GM12878 (cell line): Measurements from ENCODE around the gene SLC13A3. TPM values are rescaled to one million over a fixed set of nuclear protein-coding genes. Genes with fewer than 3 reads are reported as not detected.

Experiments
- ATAC-seq: fragments of 200-7000 bp; cut with Tn5 transposase; 3 replicates; pipeline ENCODE4 v1.9.1; 2020; ENCODE audit warnings: mild to moderate bottlenecking, moderate library complexity
- BruUV-seq: library from RNA; stranded (reverse); fragments of 400-500 nt; replicated peaks from 2 replicates; lab custom pipeline; 2021; lab: Mats Ljungman, UMichigan
- CTCF ChIA-PET: fragments of 300-600 bp; sonication (Branson Sonifier 250); formaldehyde crosslinking; extraction: SDS; loops from one replicate; lab custom pipeline; 2021; ENCODE audit warnings: inconsistent platforms; lab: Yijun Ruan, JAX
- POLR2A ChIA-PET: fragments of 350-600 bp; formaldehyde crosslinking; extraction: SDS; loops from one replicate; lab custom pipeline; 2021; ENCODE audit warnings: inconsistent platforms; lab: Charles Lee
- RAD21 ChIA-PET: fragments of 300-600 bp; sonication (Branson Sonifier 250); formaldehyde crosslinking; loops from one replicate; lab custom pipeline; 2023; ENCODE audit warnings: antibody characterized with exemption; ENCODE audit not compliant: unreplicated experiment; lab: Charles Lee
- SMC1A ChIA-PET: fragments of 300-600 bp; sonication (Branson Sonifier 250); formaldehyde crosslinking; loops from one replicate; lab custom pipeline; 2023; ENCODE audit not compliant: unreplicated experiment, uncharacterized antibody; lab: Charles Lee
- DNase-seq: peaks from one replicate; pipeline ENCODE4 v3.0.0-alpha.2; 2011; ENCODE audit warnings: low read depth, low spot score
- FAIRE-seq: peaks from 3 replicates; lab custom pipeline; 2011; peaks lifted over from hg19 to GRCh38; lab: Jason Lieb, UNC
- H2AFZ ChIP-seq: 2 replicates; pipeline ENCODE4 v1.6.0; 2011; ENCODE audit warnings: low read depth, low read length, control low read depth; ENCODE audit not compliant: control insufficient read depth
- H3K27ac ChIP-seq: 2 replicates; pipeline ENCODE4 v1.5.1; 2011; ENCODE audit warnings: control low read depth; ENCODE audit not compliant: control insufficient read depth, insufficient read depth
- H3K27me3 ChIP-seq, 2 experiments: replicated peaks in 1 of 2; 2 replicates each; pipeline versions ENCODE4 v1.6.0 to v1.6.1; 2011; ENCODE audit warnings: low read length in 1 of 2; ENCODE audit not compliant: control insufficient read depth in 2 of 2, insufficient read depth in 2 of 2
- H3K36me3 ChIP-seq, 2 experiments: 2 replicates each; pipeline ENCODE4 v1.5.1; 2011; ENCODE audit warnings: low read length in 1 of 2; ENCODE audit not compliant: control insufficient read depth in 2 of 2, insufficient read depth in 2 of 2
- H3K4me1 ChIP-seq: 2 replicates; pipeline ENCODE4 v1.6.1; 2011; ENCODE audit warnings: mild to moderate bottlenecking, low read length, moderate library complexity, mixed read lengths; ENCODE audit not compliant: control insufficient read depth, insufficient read depth
- H3K4me2 ChIP-seq: 2 replicates; pipeline ENCODE4 v1.6.0; 2011; ENCODE audit warnings: control low read depth; ENCODE audit not compliant: control insufficient read depth, insufficient read depth
- H3K4me3 ChIP-seq: fragments of 200-600 bp; sonication (generic); 2 replicates; pipeline ENCODE4 v1.5.1; 2016
- H3K79me2 ChIP-seq: 2 replicates; pipeline ENCODE4 v1.6.0; 2011; ENCODE audit warnings: low read length; ENCODE audit not compliant: control insufficient read depth, insufficient read depth
- H3K9ac ChIP-seq: 2 replicates; pipeline ENCODE4 v1.8.0; 2011; ENCODE audit warnings: low read length, control low read depth, mixed read lengths; ENCODE audit not compliant: control insufficient read depth, insufficient read depth
- H3K9me3 ChIP-seq: replicated peaks from 3 replicates; pipeline ENCODE4 v1.5.1; 2011; ENCODE audit warnings: mild to moderate bottlenecking, low read length; ENCODE audit not compliant: control insufficient read depth, insufficient read depth
- H4K20me1 ChIP-seq: 2 replicates; pipeline ENCODE4 v1.6.0; 2011; ENCODE audit not compliant: control insufficient read depth, insufficient read depth
- CHD1 ChIP-seq: IDR thresholded peaks from 2 replicates; pipeline ENCODE4 v1.6.1; 2012; ENCODE audit warnings: low read depth, low read length, improper control_type of control experiment
- DPF2 ChIP-seq: fragments of 450-650 bp; IDR thresholded peaks from 2 replicates; pipeline ENCODE4 v1.6.1; 2017; ENCODE audit warnings: mild to moderate bottlenecking
- GATAD2B ChIP-seq: fragments of 450-650 bp; conservative IDR thresholded peaks from 2 replicates; pipeline ENCODE4 v1.6.1; 2017; ENCODE audit warnings: low read depth, mild to moderate bottlenecking, moderate library complexity
- HDGF ChIP-seq: fragments of 450-650 bp; IDR thresholded peaks from 2 replicates; pipeline ENCODE4 v1.6.1; 2016; ENCODE audit warnings: antibody characterized with exemption
- IKZF1 ChIP-seq: fragments of 450-650 bp; conservative IDR thresholded peaks from 2 replicates; pipeline ENCODE4 v1.6.1; 2017; ENCODE audit warnings: antibody characterized with exemption, mild to moderate bottlenecking
- MEF2B ChIP-seq: fragments of 450-650 bp; IDR thresholded peaks from 2 replicates; pipeline ENCODE4 v1.6.1; 2018; ENCODE audit warnings: mild to moderate bottlenecking, moderate library complexity; ENCODE audit not compliant: partially characterized antibody, poor library complexity, severe bottlenecking
- NR2C2 ChIP-seq: IDR thresholded peaks from 2 replicates; pipeline ENCODE4 v1.6.1; 2011; ENCODE audit warnings: borderline replicate concordance, low read depth; ENCODE audit not compliant: control insufficient read depth, insufficient read length
- POU2F2 ChIP-seq: IDR thresholded peaks from 3 replicates; pipeline ENCODE4 v1.6.1; 2011; ENCODE audit warnings: low read depth, mild to moderate bottlenecking, low read length, borderline replicate concordance
- RELA ChIP-seq: fragments of 450-650 bp; IDR thresholded peaks from 2 replicates; pipeline ENCODE4 v1.8.0; 2014; ENCODE audit warnings: borderline replicate concordance; ENCODE audit not compliant: partially characterized antibody
- TARDBP ChIP-seq: IDR thresholded peaks from 2 replicates; pipeline ENCODE4 v1.6.1; 2016; ENCODE audit warnings: borderline replicate concordance
- TCF12 ChIP-seq: IDR thresholded peaks from 2 replicates; pipeline ENCODE4 v1.6.1; 2011; ENCODE audit warnings: low read depth, mild to moderate bottlenecking, low read length
- WGBS: methylation state at CpG from one replicate; pipeline ENCODE4 v1.1.6; 2016; ENCODE audit warnings: low lambda C conversion rate; ENCODE audit not compliant: insufficient replicate concordance, insufficient coverage; ENCODE audit errors: missing lambda C conversion rate; 5-methylcytosine and 5-hydroxymethylcytosine counted together
- in situ Hi-C: fragments of 300-500 bp; cut with MboI; formaldehyde crosslinking; loops from 9 replicates; pipeline ENCODE4 v1.14.3; 2018; ENCODE audit warnings: mixed read lengths
- intact Hi-C: fragments of 100-400 bp; cut with micrococcal nuclease; formaldehyde crosslinking; loops from one replicate; pipeline ENCODE4 v1.14.2; 2022; ENCODE audit not compliant: unreplicated experiment
- polyA plus RNA-seq, 11 experiments: library from polyadenylated mRNA; depleted of rRNA in 4 of 11; unstranded in 6 of 11; stranded (reverse) in 5 of 11; fragments of >200 nt; fragmentation: Nextera tagmentation in 4 of 11; fragmentation: Illumina TruSeq in 1 of 11; extraction: Ambion mirVana in 4 of 11; extraction: Trizol in 1 of 11; gene quantifications; 1 replicate in 1 of 11; 2 replicates in 10 of 11; pipeline versions ENCODE4 v1.2.1 to v1.2.3, GENCODE V29; 2011 to 2016; ENCODE audit warnings: inconsistent platforms in 2 of 11, missing spikeins in 2 of 11, low read depth in 1 of 11
- total RNA-seq, 4 experiments: library from RNA; depleted of rRNA in 3 of 4; stranded (reverse); fragments of >200 nt in 3 of 4; fragmentation: Illumina TruSeq in 1 of 4; extraction: Trizol in 1 of 4; gene quantifications; 2 replicates each; pipeline versions ENCODE4 v1.2.1 to v1.2.3, GENCODE V29; 2013 to 2021
- TF ChIP-seq, protein P1 (sequence below): fragments of 450-650 bp; formaldehyde crosslinking; IDR thresholded peaks from 2 replicates; pipeline ENCODE4 v1.4.0; 2022; ENCODE audit warnings: mild to moderate bottlenecking, moderate library complexity
- TF ChIP-seq, protein P2 (sequence below): IDR thresholded peaks from 2 replicates; pipeline ENCODE4 v1.6.1; 2011; ENCODE audit warnings: borderline replicate concordance, low read depth, mild to moderate bottlenecking, moderate library complexity, low read length; ENCODE audit not compliant: insufficient read depth, poor library complexity, severe bottlenecking
- TF ChIP-seq, protein P3 (sequence below): fragments of 450-650 bp; IDR thresholded peaks from 2 replicates; pipeline ENCODE4 v1.6.1; 2017; ENCODE audit warnings: antibody characterized with exemption, mild to moderate bottlenecking, moderate library complexity

Gene SLC13A3
- total and polyA plus RNA-seq, 10 of the 15 experiments (the other 5 are each of a cell fraction or from before 2014, with no cell fraction given) = 0.03 to 0.76 (median 0.07) TPM; not detected in 4

GRCh38 chr20:46599227-46599987 lies 51.9 kb downstream of the SLC13A3 start (continued):
- no peak for TF ChIP-seq CHD1
- no peak for TF ChIP-seq POU2F2

GRCh38 chr20:46595933-46596332 lies 55.3 kb downstream of the SLC13A3 start:
- CTCF ChIA-PET = no interaction called here
- SMC1A ChIA-PET = no interaction called here
- Histone ChIP-seq H3K4me2 (no peak overlapping the region), H3K79me2 (no peaks in the 10 kb centered on the region), H3K4me1 (no peaks in the 10 kb centered on the region), H3K27me3 (peaks cover 0 to 2% of the 10 kb centered on the region in 2 experiments; a peak in 1 of 4 replicates), H3K9ac (no peak overlapping the region), H3K9me3 (no peaks in the 10 kb centered on the region), H3K36me3 (no peaks in the 10 kb centered on the region), H3K4me3 (no peak overlapping the region), H4K20me1 (no peaks in the 10 kb centered on the region), H3K27ac (no peak overlapping the region), H2AFZ (no peak overlapping the region)
- RAD21 ChIA-PET = no interaction called here
- DNase-seq (no peak), FAIRE-seq (no peak), ATAC-seq (no peak)
- in situ Hi-C loops = no loop called here
- 59% methylated on average over 8 of the region's 8 CpGs for WGBS
- intact Hi-C loops = no loop called here
- POLR2A ChIA-PET = no interaction called here
- no TSS peak for BruUV-seq
- TF ChIP-seq TARDBP (no peak), GATAD2B (no peak), HDGF (no peak), IKZF1 (no peak), MEF2B (no peak), DPF2 (no peak), RELA (no peak), TCF12 (no peak), NR2C2 (no peak)
- TF ChIP-seq, protein P1, sequence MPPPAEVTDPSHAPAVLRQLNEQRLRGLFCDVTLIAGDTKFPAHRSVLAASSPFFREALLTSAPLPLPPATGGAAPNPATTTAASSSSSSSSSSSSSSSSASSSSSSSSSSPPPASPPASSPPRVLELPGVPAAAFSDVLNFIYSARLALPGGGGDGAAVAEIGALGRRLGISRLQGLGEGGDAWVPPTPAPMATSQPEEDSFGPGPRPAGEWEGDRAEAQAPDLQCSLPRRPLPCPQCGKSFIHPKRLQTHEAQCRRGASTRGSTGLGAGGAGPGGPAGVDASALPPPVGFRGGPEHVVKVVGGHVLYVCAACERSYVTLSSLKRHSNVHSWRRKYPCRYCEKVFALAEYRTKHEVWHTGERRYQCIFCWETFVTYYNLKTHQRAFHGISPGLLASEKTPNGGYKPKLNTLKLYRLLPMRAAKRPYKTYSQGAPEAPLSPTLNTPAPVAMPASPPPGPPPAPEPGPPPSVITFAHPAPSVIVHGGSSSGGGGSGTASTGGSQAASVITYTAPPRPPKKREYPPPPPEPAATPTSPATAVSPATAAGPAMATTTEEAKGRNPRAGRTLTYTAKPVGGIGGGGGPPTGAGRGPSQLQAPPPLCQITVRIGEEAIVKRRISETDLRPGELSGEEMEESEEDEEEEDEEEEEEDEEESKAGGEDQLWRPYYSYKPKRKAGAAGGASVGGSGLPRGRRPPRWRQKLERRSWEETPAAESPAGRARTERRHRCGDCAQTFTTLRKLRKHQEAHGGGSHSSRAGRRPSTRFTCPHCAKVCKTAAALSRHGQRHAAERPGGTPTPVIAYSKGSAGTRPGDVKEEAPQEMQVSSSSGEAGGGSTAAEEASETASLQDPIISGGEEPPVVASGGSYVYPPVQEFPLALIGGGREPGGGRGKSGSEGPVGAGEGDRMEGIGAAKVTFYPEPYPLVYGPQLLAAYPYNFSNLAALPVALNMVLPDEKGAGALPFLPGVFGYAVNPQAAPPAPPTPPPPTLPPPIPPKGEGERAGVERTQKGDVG (CRISPR knock-in tag) = no peak
- TF ChIP-seq, protein P2, sequence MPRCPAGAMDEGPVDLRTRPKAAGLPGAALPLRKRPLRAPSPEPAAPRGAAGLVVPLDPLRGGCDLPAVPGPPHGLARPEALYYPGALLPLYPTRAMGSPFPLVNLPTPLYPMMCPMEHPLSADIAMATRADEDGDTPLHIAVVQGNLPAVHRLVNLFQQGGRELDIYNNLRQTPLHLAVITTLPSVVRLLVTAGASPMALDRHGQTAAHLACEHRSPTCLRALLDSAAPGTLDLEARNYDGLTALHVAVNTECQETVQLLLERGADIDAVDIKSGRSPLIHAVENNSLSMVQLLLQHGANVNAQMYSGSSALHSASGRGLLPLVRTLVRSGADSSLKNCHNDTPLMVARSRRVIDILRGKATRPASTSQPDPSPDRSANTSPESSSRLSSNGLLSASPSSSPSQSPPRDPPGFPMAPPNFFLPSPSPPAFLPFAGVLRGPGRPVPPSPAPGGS = no peak
- TF ChIP-seq, protein P3, sequence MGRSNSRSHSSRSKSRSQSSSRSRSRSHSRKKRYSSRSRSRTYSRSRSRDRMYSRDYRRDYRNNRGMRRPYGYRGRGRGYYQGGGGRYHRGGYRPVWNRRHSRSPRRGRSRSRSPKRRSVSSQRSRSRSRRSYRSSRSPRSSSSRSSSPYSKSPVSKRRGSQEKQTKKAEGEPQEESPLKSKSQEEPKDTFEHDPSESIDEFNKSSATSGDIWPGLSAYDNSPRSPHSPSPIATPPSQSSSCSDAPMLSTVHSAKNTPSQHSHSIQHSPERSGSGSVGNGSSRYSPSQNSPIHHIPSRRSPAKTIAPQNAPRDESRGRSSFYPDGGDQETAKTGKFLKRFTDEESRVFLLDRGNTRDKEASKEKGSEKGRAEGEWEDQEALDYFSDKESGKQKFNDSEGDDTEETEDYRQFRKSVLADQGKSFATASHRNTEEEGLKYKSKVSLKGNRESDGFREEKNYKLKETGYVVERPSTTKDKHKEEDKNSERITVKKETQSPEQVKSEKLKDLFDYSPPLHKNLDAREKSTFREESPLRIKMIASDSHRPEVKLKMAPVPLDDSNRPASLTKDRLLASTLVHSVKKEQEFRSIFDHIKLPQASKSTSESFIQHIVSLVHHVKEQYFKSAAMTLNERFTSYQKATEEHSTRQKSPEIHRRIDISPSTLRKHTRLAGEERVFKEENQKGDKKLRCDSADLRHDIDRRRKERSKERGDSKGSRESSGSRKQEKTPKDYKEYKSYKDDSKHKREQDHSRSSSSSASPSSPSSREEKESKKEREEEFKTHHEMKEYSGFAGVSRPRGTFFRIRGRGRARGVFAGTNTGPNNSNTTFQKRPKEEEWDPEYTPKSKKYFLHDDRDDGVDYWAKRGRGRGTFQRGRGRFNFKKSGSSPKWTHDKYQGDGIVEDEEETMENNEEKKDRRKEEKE = no peak
